ENCODE results near the gene FGFR2. TPM values are rescaled to one million over a fixed set of nuclear protein-coding genes. Genes with fewer than 3 reads are reported as not detected.

FGFR2 gene
- total RNA-seq, 1 experiment from 2014 or later, result 286 TPM

DNA sequence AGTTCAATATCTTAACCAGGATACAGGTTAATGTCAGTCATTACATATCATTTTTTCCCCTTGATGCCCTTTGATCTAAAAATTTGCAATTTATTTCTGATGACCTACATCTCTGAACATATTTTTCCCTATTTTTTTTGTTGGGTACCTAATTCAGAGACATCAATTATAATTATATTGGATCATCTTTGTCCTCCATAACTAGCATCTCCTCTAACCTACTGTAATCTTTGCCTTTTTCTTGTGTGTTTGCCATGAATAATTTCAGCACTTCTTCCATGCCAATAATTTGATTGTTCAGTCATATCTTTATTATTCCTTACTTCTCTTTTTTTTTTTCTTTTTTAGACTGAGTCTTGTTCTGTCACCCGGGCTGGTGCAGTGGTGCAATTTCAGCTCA, 39.2 kb upstream of the FGFR2 start:
- no peaks in the 10 kb centered on the region for H3K36me3 Mint-ChIP-seq (ENCODE audit: insufficient read depth, unreplicated experiment)

DNA sequence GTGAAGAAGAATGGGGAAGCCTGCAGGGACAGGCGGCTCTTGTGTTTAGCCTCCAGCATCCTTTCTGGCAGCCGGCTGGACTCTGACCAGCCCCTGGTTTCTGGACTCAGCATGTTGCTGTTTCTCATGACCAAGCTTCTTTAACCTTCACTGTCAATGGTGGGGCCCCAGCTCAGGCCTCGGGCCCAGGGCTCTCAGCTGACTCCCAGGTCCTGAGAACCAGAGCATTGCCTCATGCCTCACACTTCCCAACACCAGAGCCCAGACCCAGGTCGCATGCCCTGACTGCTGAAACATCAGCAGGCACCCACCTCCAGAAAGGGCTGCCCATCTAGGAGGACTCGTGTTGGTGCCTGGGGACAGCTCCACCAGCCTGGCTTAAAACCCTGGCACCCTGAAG, 34.8 kb upstream of the FGFR2 start:
- ChIA-PET CTCF (no interaction called here), POLR2A (no interaction called here)
- no peaks in the 10 kb centered on the region for H3K36me3 Mint-ChIP-seq (ENCODE audit: insufficient read depth, unreplicated experiment)
- no peak overlapping the region for H3K27ac Mint-ChIP-seq (ENCODE audit: unreplicated experiment)
- Histone ChIP-seq H3K27me3 (replicated peaks; ENCODE audit: control insufficient read depth, insufficient read depth, low read length) (no peaks in the 10 kb centered on the region), H3K9me3 (peaks cover 6% of the 10 kb centered on the region), H3K36me3 (ENCODE audit: control insufficient read depth, insufficient read depth, low read length) (no peaks in the 10 kb centered on the region), H3K4me1 (peaks cover 5% of the 10 kb centered on the region; the same call in 1 of the 2 replicates), H3K4me3 (ENCODE audit: low read depth, low read length) (no peak overlapping the region)
- BruUV-seq (replicated peaks), result no TSS peak
- intact Hi-C loops (cut with micrococcal nuclease; ENCODE audit: unreplicated experiment), result no loop called here
- no peak overlapping the region for H3K4me3 Mint-ChIP-seq (ENCODE audit: unreplicated experiment)
- H3K4me1 Mint-ChIP-seq (ENCODE audit: low read depth, unreplicated experiment), result peaks cover 2% of the 10 kb centered on the region
- H3K27me3 Mint-ChIP-seq (ENCODE audit: insufficient read depth, unreplicated experiment), result no peaks in the 10 kb centered on the region
- TF ChIP-seq, protein P1, sequence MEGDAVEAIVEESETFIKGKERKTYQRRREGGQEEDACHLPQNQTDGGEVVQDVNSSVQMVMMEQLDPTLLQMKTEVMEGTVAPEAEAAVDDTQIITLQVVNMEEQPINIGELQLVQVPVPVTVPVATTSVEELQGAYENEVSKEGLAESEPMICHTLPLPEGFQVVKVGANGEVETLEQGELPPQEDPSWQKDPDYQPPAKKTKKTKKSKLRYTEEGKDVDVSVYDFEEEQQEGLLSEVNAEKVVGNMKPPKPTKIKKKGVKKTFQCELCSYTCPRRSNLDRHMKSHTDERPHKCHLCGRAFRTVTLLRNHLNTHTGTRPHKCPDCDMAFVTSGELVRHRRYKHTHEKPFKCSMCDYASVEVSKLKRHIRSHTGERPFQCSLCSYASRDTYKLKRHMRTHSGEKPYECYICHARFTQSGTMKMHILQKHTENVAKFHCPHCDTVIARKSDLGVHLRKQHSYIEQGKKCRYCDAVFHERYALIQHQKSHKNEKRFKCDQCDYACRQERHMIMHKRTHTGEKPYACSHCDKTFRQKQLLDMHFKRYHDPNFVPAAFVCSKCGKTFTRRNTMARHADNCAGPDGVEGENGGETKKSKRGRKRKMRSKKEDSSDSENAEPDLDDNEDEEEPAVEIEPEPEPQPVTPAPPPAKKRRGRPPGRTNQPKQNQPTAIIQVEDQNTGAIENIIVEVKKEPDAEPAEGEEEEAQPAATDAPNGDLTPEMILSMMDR (IDR thresholded peaks at IDR 0.05; ENCODE audit: insufficient read depth in 1 of 2, low read depth in 1 of 2, low read length in 1 of 2, severe bottlenecking in 1 of 2, unreplicated experiment in 1 of 2), result no peak
- H3K9me3 Mint-ChIP-seq (ENCODE audit: unreplicated experiment), result peaks cover 13% of the 10 kb centered on the region
- no peak for DNase-seq

More for the DNA sequence above, 39.2 kb upstream of the FGFR2 start:
- TF ChIP-seq, protein P1 (IDR thresholded peaks at IDR 0.05; ENCODE audit: insufficient read depth in 1 of 2, low read depth in 1 of 2, low read length in 1 of 2, severe bottlenecking in 1 of 2, unreplicated experiment in 1 of 2), result no peak
- Histone ChIP-seq H3K36me3 (ENCODE audit: control insufficient read depth, insufficient read depth, low read length) (no peaks in the 10 kb centered on the region), H3K4me1 (peaks cover 3% of the 10 kb centered on the region; the same call in 1 of the 2 replicates), H3K4me3 (ENCODE audit: low read depth, low read length) (no peak overlapping the region), H3K9me3 (peaks cover 9% of the 10 kb centered on the region), H3K27me3 (replicated peaks; ENCODE audit: control insufficient read depth, insufficient read depth, low read length) (no peaks in the 10 kb centered on the region)
- Mint-ChIP-seq H3K27me3 (ENCODE audit: insufficient read depth, unreplicated experiment) (no peaks in the 10 kb centered on the region), H3K4me1 (ENCODE audit: low read depth, unreplicated experiment) (no peaks in the 10 kb centered on the region), H3K9me3 (ENCODE audit: unreplicated experiment) (peaks cover 38% of the 10 kb centered on the region), H3K4me3 (ENCODE audit: unreplicated experiment) (no peak overlapping the region), H3K27ac (ENCODE audit: unreplicated experiment) (no peak overlapping the region)
- POLR2A ChIA-PET, result no interaction called here
- DNase-seq, result no peak
- CTCF ChIA-PET, result no interaction called here
- BruUV-seq (replicated peaks), result no TSS peak
- intact Hi-C loops (cut with micrococcal nuclease; ENCODE audit: unreplicated experiment), result no loop called here

DNA sequence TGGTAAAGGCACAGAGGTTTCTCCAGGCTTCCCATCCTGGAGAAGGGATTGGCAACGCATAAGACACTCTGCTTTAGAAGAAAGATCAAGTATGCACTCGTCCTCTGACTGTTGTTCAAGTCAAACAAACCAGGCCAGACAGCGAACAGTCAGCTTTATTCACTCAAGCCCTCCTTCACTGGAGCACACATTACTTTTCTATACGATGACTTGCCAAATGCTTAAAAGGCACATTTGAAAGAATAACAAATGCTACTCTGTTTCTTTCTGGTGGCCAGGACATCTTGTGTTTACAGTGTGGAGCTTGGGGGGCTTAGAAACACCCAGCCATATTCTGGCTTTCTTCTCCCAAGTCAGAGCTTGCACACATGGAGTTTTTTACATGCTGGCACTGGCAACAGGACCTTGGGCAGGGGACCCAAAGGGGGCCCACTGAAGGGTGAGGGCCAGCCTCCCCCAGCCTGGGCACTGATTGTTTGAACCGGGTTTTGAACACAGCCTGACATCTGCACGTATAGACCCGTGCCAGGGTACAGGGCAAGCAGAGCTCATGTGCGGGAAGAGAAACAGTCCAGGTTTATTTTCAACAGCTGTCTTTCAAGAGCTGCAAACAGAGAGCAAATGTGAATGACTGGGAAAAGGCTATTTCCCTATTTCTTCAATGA, 33.3 kb upstream of the FGFR2 start:
- H3K27me3 Mint-ChIP-seq (ENCODE audit: insufficient read depth, unreplicated experiment), result no peaks in the 10 kb centered on the region
- Histone ChIP-seq H3K4me1 (peaks cover 12% of the 10 kb centered on the region), H3K27me3 (replicated peaks; ENCODE audit: control insufficient read depth, insufficient read depth, low read length) (no peaks in the 10 kb centered on the region), H3K9me3 (no peaks in the 10 kb centered on the region), H3K4me3 (ENCODE audit: low read depth, low read length) (no peak overlapping the region), H3K36me3 (ENCODE audit: control insufficient read depth, insufficient read depth, low read length) (no peaks in the 10 kb centered on the region)
- no peak for DNase-seq
- CTCF ChIA-PET, result no interaction called here
- no TSS peak for BruUV-seq (replicated peaks)
- H3K4me1 Mint-ChIP-seq (ENCODE audit: low read depth, unreplicated experiment), result peaks cover 12% of the 10 kb centered on the region
- no peaks in the 10 kb centered on the region for H3K9me3 Mint-ChIP-seq (ENCODE audit: unreplicated experiment)
- POLR2A ChIA-PET, result interaction anchor here (0.6 kb wide), 1 partner anchor 291 kb away, joined by 4 read pairs; no protein-coding TSS in a partner anchor
- H3K27ac Mint-ChIP-seq (ENCODE audit: unreplicated experiment), result no peak overlapping the region
- intact Hi-C loops (cut with micrococcal nuclease; ENCODE audit: unreplicated experiment), result no loop called here
- TF ChIP-seq, protein P1 (IDR thresholded peaks at IDR 0.05; ENCODE audit: insufficient read depth in 1 of 2, low read depth in 1 of 2, low read length in 1 of 2, severe bottlenecking in 1 of 2, unreplicated experiment in 1 of 2), result no peak
- H3K4me3 Mint-ChIP-seq (ENCODE audit: unreplicated experiment), result no peak overlapping the region
- peaks cover 4% of the 10 kb centered on the region for H3K36me3 Mint-ChIP-seq (ENCODE audit: insufficient read depth, unreplicated experiment)
